Measurements from ENCODE around the gene TASL.

TASL gene

GRCh38 chrX:30586516-30586915 lies 8.9 kb upstream of the TASL start:
- no peak overlapping the region for H3K4me3 ChIP-seq (ENCODE audit: low read depth, low read length)
- DNase-seq (ENCODE audit: low read depth), result no peak
- TF ChIP-seq, protein P1, sequence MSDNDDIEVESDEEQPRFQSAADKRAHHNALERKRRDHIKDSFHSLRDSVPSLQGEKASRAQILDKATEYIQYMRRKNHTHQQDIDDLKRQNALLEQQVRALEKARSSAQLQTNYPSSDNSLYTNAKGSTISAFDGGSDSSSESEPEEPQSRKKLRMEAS (IDR thresholded peaks at IDR 0.05; ENCODE audit: low read depth, low read length), result no peak
- TF ChIP-seq CTCF (IDR thresholded peaks at IDR 0.05; ENCODE audit: low read depth, low read length), result no peak
- TF ChIP-seq POLR2A (IDR thresholded peaks at IDR 0.05; ENCODE audit: extremely low read depth, insufficient read length), result no peak
- no peak for TF ChIP-seq MYC (IDR thresholded peaks at IDR 0.05; ENCODE audit: low read depth, low read length)

DNA sequence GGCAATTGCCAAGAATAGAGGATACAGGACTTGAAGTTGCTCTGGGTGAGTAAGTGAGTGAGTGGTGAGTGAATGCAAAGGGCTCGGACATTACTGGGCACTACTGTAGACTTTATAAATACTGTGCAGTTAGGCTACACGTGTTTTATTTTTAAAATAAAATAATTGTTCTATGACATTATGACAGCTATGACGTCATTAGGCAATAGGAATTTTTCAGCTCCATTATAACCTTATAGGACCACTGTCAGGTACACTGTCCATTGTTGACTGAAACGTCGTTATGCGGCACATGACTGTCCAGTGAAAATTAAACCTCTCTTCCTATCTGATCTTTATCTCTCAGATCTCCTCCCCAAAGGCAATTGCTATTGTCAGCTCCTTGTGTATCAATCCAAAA lies 5.1 kb upstream of the TASL start:
- H3K4me3 ChIP-seq (ENCODE audit: low read depth, low read length), result no peak overlapping the region
- DNase-seq (ENCODE audit: low read depth), result no peak
- TF ChIP-seq MYC (IDR thresholded peaks at IDR 0.05; ENCODE audit: low read depth, low read length) (no peak), CTCF (IDR thresholded peaks at IDR 0.05; ENCODE audit: low read depth, low read length) (no peak), POLR2A (IDR thresholded peaks at IDR 0.05; ENCODE audit: extremely low read depth, insufficient read length) (no peak)
- TF ChIP-seq, protein P1 (IDR thresholded peaks at IDR 0.05; ENCODE audit: low read depth, low read length), result no peak

- no peak overlapping the region for H3K4me3 ChIP-seq (ENCODE audit: low read depth, low read length)
- DNase-seq (ENCODE audit: low read depth), result peak; percentile 50
- TF ChIP-seq, protein P1 (IDR thresholded peaks at IDR 0.05; ENCODE audit: low read depth, low read length), result no peak
- TF ChIP-seq CTCF (IDR thresholded peaks at IDR 0.05; ENCODE audit: low read depth, low read length), result no peak
- no peak for TF ChIP-seq MYC (IDR thresholded peaks at IDR 0.05; ENCODE audit: low read depth, low read length)
- TF ChIP-seq POLR2A (IDR thresholded peaks at IDR 0.05; ENCODE audit: extremely low read depth, insufficient read length), result no peak
Observed at GRCh38 chrX:30580641-30581040, 3.1 kb upstream of the TASL start.

DNA sequence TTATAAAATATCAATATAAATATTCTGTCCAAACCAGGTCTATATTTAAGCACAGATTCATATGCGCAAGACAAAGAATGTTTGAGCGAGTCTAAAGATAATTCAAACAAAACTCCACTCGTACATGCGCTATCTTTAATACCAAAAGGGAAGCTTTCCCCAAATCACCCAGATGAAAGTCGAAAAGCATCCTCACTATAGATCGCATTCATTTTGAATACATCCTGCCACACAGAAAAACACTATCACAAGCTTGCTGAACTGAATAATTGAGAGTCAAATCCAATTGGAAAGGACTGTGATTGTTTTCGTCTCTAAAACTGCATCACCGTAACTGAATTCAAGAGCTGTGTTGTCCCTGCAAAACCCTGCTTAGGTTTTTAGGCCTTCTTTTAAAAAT lies 685 bp downstream of the TASL start:
- DNase-seq (ENCODE audit: low read depth), result peak; percentile 34
- peak overlapping the region; percentile 91 for H3K4me3 ChIP-seq (ENCODE audit: low read depth, low read length)
- TF ChIP-seq MYC (IDR thresholded peaks at IDR 0.05; ENCODE audit: low read depth, low read length) (no peak), CTCF (IDR thresholded peaks at IDR 0.05; ENCODE audit: low read depth, low read length) (no peak), POLR2A (IDR thresholded peaks at IDR 0.05; ENCODE audit: extremely low read depth, insufficient read length) (no peak)
- TF ChIP-seq, protein P1 (IDR thresholded peaks at IDR 0.05; ENCODE audit: low read depth, low read length), result no peak

DNA sequence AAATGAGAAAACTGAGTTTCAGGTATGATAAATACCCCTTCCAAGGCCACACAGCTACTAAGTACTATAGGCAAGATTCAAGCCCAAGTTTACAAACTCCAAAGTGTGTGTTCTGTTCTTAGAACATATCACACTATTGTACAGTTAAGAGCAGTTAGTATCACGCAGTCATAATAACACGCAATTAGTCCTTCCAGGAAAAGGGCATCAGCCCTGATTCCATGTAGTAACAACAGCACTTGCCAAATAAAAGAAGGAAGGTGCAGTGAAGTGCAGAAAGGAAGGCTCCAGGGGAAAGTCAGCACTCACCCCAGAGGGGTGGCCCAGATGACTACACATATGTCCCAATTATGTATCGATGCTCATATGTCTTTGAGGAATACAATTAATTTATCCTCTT lies 4.4 kb downstream of the TASL start:
- TF ChIP-seq, protein P1 (IDR thresholded peaks at IDR 0.05; ENCODE audit: low read depth, low read length), result no peak
- no peak for TF ChIP-seq POLR2A (IDR thresholded peaks at IDR 0.05; ENCODE audit: extremely low read depth, insufficient read length)
- TF ChIP-seq MYC (IDR thresholded peaks at IDR 0.05; ENCODE audit: low read depth, low read length), result no peak
- TF ChIP-seq CTCF (IDR thresholded peaks at IDR 0.05; ENCODE audit: low read depth, low read length), result no peak
- H3K4me3 ChIP-seq (ENCODE audit: low read depth, low read length), result peak overlapping the region; percentile 49
- DNase-seq (ENCODE audit: low read depth), result no peak

- DNase-seq (ENCODE audit: low read depth), result no peak
- H3K4me3 ChIP-seq (ENCODE audit: low read depth, low read length), result peak overlapping the region; percentile 49
- TF ChIP-seq POLR2A (IDR thresholded peaks at IDR 0.05; ENCODE audit: extremely low read depth, insufficient read length) (no peak), CTCF (IDR thresholded peaks at IDR 0.05; ENCODE audit: low read depth, low read length) (no peak), MYC (IDR thresholded peaks at IDR 0.05; ENCODE audit: low read depth, low read length) (no peak)
- TF ChIP-seq, protein P1 (IDR thresholded peaks at IDR 0.05; ENCODE audit: low read depth, low read length), result no peak
Observed at GRCh38 chrX:30572678-30573077, 4.9 kb downstream of the TASL start.

Measured in NB4 (cell line).